HG02870 (cell line): ENCODE data around the gene MUC2.

Source experiments
- ATAC-seq: cut with Tn5 transposase; IDR thresholded peaks from one replicate; pipeline ENCODE4 v1.9.1; 2021; ENCODE audit warnings: mild to moderate bottlenecking, moderate library complexity; ENCODE audit not compliant: unreplicated experiment

The MUC2 gene

DNA sequence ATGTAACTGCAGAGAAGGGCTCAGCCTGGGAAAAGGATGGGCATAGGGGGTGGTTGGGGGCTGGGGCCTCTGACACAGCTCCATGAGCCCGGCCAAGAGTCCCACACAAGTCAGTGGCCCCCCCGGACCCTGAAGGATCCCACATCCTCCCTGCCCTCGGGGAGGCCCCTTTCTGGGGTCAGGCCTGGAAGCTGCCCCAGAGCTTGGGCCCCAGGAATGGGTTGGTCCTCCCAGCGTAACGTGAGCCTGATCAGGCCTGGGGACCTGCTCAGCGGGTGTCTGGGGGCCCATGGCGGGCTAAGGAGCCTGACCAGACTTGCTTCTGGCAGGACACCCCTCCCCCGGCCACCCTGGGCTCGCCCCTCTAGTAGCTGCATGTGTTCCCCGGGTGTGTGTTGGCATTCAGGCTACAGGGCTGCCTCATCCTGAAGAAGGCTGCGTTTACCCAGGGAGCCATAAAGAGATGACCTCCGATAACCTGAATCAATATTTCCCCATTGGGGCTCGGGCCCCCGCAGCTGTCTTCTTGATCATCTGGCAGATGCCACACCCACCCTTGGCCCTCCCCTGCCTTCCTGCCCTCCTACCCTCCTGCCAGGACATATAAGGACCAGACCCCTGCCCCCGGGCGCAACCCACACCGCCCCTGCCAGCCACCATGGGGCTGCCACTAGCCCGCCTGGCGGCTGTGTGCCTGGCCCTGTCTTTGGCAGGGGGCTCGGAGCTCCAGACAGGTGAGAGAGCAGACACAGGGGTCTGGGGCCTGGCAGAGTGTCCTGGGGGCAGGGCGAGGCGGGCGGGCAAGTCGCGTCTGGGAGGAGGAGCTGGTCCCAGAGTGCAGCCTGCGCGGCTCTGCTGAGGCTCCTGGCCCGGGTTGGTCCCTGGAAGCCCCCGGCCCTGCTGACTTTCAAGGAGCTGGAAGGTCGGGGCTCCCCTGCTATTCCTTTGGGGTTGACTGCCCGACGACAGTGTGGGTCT lies at the start of gene MUC2:
TSS of gene MUC2 (plus strand) at position 631 of the 978 bp plus-strand sequence.
- ATAC-seq = no peak

DNA sequence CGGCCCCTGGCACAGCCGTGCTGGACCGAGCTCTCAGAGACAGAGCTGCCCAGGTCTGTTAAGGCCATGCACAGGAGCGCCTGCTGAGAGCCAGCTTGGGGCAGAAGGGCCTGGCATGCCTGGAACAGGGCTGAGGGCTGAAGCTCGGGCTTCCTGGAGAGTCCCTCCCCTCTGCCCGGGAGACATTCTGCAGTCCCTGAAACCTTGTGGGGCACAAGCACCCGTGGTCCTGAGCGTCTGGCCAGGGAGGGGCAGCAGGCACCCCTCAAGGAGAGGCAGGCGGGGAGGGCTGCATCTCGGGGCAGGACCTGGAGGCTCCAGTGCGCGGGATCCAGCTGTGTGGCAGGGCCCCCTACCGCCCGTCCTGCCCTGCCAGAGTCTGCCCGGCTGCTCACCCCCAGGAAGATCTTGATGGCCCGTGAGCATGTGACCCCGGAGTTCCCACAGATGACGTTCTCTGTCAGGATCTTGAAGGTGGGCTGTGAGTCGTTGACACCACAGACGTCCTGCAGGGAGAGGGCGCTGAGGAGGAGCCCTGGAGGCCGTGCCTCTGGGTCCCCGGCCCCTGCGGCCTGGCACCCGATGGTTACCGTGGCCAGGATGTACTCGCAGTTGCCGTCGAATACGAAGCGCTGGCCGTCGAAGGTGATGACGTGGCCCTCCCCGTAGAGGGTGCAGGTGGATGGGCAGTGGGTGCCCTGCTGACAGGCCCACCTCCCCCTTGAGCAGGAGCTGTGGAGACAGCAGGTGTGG lies 49.1 kb upstream of the MUC2 start:
- ATAC-seq = no peak

DNA sequence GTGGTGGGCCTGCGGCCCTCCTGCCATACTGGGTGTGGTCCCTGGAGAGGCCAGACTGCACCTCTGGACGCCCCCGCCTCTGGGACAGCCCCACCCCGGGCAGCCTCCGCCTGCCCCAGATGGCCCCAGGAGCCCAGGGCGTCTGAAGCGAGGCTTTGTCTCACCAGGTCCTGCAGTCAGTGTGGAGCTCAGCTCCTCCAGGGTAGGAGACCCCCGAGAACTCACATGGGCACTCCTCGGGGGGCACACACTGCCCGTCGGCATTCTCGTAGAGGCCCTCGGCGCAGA lies 48.6 kb upstream of the MUC2 start:
- no peak for ATAC-seq

DNA sequence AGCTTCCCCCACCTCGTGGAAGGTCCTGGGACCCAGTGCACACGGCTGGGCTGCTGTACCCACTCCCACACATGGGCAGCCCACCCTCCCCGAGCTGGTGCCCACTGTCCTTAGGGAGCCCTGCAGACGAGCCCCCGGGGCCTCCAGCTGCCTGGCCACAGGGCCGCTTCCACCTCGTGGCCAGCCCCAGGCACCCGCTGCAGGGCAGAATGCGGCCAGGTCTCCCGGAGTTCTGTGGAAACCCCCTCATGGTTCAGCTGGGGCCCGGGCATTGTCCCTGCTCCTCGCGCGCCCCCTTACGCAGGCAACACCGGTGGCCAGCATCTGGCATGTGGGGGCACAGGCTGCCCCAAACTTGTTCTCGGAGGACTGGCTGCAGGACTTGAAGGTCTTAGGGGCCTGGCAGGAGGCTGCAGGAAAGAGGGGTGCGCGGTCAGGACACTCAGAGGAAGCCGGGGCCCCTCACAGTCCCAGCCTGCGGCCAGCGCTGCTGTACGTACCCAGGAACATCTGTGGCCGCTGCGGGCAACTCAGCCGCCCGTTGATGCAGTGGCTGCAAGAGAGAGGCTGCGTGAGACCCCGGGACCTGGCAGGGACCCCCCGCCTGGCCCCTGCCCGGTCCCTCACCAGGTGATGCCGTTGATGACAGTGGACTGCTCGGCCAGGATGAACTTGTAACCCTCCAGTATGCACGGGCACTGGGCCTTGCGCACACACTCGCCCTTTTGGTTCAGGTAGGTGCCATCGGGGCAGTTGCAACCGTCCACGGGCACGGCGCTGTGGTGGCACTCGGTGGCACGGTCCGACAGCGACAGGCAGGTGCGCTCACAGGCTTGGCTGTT lies 47.8 kb upstream of the MUC2 start:
- no peak for ATAC-seq

DNA sequence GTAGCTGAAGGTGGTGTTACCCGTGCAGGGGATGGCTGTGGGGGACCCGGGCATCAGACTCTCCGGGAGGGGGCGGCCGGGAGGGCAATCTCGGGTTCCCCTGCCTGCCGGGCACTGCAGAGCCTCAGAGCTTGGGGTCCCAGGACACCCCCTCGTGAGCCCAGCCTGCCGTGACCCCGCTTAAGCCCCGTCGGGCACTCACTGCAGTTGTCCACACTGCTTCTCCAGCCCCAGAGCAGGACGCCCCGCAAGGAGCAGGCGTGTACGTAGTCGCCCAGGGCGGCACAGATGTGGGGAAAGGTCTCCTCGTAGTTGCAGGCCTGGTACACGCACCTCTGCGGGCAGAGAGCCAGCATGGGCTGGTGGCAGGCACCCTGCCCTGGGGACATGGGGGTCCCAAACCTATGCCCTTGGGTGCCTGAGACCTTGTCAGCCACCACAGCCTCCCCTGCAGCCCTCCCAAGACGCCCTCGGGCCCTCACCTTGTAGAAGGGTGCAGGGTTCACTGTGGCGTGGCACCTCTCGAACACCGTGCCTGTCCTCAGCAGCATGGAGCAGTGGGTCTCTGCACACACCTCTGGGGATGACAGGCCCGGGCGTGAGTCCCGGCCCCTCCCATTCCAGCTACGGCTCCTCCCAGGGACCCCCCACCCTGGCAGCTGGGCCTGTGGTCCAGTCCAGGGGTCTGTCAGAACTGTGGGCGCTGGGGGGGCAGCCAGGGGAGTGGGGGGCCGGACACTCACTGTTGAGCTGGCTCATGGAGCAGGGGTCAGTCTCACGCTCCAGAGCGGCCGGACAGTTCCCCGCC lies 47.0 kb upstream of the MUC2 start:
- no peak for ATAC-seq

DNA sequence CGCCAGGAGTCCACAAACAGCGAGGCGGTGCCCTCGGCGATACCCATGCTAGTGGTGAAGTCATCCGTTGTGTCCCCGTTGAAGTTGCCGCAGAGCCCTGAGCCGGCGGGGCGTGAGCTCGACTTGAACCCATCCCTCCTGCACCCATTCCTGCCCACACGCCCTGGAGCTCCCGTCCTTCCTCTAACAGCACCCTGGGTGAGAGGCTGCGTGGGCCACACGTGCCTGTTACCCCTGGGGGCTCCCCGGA lies 46.5 kb upstream of the MUC2 start:
- ATAC-seq = no peak

DNA sequence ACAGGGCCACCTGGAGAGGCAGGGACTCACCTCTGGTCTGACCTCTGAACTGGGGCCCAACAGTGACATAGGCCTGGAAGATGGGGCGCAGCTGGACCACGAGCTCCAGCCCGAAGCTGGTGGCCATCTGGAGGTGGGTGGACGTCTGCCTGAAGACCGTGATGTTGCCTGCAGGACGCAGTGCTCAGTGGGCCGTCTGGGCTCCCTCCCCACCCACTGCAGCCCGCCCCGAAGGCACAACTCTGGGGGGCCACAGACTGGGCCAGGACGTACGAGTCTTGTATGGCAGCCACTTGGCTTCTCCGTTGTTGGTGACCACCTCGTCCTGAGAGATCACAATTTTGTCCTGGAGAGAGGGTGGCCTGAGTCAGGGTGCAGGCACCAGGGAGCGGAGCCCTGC lies 46.1 kb upstream of the MUC2 start:
- no peak for ATAC-seq

DNA sequence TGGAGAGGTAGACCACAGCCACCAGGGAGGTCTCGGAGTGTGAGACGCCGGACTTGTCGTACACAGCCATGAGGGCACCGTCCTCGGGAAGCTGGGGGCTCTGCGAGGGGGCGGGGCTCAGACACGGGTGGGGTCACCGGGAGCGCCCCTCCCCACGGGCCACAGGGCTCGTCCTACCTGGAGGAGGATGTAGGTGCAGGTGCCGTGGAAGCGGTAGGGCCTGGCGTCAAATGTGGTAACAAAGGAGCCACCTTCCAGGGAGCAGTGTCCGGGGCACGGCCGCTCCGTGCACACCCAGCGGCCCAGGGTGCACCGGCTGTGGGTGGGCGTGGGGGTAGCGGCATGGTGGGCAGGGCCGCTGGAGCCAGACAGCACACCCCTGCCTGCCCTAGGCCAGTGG lies 45.6 kb upstream of the MUC2 start:
- ATAC-seq = no peak

DNA sequence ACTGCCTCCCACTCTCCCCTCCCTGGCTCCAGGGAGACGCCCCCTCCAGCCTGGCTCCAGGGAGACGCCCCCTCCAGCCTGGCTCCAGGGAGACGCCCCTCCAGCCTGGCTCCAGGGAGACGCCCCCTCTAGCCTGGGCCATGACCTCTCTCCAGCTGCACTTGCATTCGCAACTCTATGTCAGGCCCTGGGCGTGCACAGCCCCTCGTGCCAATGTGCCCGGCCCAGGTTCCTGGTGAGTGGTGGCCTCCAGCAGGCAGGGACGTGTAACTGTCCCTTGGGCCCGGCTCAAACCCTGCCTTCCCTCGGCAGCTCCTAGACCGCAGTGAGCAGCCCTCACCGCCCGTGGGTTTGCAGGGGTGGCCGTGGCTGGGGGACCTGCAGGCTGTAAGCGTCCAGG lies 45.0 kb upstream of the MUC2 start:
- no peak for ATAC-seq

DNA sequence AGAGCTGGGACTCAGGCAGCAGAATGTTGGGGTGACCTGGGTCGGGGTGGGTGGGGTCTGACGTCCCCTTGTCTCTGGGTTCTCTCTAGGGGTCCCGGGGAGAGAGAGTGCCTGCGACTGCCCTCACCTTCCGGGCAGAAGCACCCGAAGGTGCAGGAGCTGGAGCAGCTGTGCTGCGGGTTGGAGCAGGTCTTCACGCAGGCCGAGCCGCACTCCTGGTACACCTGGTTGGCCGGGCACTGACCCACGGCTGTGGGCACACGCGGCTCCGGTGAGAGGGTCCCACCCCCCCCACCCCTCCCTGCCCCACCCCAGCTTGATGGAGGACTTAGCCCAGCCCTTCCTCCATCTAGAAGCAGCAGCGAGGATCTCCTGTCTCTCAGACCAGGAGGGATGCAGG lies 44.6 kb upstream of the MUC2 start:
- no peak for ATAC-seq

DNA sequence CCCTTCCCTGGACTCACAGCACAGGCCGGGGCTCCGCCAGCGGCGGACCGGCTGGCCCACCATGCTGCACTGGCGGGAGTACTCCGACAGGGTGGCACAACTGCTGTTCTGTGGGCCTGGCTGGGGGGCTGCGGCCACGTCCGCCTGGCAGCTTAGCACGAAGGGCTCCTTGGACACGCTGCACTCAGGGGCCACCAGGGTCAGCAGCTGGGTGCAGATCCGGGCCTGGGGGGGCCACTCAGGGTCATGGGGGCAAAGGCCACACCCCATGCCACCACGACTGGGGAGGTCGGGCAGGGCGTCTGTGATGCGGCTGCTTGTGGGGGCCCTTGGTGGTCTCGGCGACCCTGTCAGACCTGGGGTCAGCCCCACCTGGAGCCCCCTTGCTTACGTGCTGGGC lies 44.1 kb upstream of the MUC2 start:
- no peak for ATAC-seq

DNA sequence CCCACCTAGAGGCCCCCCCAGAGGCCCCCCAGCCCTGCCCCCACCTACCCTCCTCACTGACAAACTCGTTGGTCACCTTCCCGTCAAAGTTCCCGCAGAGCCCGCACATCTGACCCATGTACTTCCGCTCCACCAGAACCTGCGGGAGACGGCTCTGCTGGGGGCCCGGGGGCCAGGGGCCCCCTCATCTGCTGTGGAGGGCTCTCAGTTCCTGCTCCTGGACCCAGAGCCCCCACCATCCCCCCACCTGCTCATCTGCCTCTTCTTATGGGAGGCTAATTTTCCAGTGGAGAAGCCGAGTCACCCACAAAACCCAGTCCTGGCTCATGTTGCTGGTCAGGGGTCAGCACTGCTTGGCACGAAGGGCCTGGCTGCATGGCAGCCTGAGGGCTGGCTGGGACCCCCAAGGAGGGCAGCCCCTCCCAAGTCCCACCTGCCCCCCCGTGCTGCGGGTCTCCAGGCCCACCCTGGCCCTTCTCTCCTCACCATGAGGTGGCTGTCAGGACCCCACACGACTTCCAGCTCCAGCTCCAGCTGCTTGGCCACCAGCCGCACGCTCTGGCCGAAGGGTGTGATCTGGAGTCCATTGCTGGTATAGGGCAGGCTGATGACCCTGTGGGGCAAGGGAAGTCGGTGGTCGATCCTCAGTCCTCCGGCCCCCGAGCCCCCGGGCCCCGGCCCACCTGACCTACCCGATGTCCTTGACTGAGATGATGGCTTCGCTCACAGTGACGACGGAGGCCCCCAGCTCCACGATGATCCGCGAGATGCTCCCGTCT lies 43.4 kb upstream of the MUC2 start:
- no peak for ATAC-seq

DNA sequence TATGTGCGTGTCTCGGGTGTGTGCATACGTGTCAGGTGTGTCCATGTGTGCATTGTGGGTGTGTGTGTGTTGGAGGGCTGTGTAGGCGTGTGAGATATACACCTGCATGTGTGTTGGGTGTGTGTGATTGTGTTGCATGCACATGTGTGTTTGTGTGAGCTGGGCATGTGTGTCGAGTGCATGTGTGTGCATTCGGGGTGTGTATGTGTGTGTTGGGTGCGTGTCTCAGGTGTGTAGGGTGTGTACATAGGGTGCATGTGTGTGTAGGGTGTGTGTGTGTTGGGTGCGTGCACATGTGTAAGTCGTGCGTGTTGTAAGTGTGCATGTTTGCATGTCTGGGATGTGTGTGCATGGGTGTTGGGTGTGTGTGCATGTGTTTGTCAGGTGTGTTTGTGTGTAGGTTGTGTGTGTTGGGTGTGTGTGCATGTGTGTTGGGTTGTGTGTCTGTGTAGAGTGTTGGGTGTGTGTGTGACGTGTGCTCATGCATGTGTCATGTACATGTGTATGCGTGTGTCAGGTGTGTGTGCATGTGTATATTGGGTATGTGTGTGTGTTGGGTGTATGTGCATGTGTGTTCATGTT lies 42.3 kb upstream of the MUC2 start:
- ATAC-seq = no peak

DNA sequence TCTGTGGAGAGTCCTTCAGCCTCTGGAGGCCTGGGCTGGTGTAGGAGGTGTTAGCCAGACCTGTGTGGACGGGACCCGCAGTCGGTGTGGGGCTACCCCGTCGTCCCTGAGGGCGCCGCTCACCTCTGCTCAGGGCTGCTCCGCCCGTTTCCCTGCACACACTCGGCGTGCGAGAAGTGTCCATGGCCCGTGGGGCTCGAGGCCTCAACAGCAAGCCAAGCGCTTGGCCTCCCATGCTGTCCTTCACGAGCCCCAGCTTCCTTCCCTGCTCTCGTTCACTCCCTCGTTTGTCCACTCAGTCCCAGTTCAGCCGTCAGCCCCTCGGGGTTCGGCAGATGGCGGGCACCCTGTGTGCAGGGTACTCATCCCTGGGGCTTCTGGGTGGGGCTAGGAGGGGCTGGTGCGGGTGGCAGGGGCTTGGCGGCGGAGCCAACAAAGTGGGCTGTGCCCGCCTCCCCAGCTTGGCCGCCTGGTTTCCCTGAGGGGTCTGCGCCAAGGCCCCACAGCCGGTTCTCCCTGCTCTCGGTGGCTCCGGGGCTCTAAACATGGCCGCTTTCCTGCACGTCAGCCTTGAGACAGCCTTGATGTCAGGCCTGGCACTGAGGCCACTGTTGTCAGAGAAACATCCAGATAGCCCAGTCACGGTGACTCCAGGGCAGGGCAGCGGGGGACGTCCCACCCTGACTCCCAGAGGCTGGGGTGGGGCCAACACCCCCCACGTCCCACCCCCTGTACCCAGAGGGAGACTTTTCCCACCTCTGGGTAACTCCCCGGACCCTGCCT lies 41.5 kb upstream of the MUC2 start:
- no peak for ATAC-seq

DNA sequence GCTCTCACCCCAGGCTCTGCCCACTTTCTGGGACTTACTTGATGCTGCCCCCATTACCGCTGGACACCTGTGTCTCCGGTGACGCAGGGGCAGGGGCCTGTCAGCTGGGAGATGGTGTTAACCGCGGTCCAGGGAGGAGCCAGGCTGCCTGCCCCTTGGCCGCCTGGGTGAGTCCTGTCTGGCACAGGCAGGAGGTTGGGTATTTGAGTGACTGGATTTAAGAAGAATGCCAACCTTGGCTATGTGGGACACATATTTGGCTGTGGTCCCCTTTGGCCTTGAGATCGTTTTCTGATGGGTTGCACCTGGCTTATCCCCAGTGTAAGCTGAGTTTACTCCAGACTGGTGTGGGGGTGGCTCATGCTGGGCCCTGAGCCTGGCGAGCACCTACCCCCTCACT lies 40.7 kb upstream of the MUC2 start:
- ATAC-seq = no peak

DNA sequence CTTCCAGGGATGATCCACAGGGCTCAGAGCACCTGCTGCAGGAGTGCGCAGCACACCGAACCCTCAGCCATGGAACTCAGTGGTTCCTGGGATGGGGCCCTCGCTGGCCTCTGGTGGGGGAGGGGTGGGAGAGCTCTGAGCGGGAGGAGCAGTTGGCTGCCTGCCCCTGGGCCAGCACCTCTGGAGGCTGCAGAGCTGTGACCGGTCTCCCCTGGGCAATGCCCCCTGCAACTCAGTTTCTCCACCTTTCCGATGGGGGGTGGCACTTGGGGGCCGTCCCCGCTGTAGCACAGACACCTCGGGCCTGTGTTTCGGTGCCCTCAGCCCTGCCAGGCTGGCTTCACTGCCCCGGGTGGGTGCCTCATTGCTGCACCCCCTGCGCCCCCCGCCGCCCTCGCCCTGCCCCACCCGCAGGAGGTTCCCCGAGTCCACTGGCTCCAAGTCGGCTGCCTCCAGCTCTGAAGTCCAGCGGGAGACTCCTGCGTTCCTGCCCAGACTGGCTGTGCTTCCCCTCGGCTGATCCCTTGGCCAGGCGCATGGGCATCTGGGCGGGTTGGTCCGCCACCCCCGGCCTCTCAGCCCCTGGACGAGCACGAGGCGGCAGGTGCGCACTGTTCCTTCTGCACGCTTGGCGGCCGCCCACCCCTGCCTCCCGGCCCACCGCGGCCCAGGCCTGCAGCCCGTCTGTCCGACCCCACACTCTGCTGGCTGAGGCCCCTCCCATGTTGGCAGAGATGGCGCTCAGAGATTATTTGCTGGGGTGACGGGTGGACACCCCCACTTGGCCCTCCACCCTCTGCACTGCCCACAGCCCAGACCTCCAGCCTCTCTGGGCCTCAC lies 40.0 kb upstream of the MUC2 start:
- no peak for ATAC-seq

DNA sequence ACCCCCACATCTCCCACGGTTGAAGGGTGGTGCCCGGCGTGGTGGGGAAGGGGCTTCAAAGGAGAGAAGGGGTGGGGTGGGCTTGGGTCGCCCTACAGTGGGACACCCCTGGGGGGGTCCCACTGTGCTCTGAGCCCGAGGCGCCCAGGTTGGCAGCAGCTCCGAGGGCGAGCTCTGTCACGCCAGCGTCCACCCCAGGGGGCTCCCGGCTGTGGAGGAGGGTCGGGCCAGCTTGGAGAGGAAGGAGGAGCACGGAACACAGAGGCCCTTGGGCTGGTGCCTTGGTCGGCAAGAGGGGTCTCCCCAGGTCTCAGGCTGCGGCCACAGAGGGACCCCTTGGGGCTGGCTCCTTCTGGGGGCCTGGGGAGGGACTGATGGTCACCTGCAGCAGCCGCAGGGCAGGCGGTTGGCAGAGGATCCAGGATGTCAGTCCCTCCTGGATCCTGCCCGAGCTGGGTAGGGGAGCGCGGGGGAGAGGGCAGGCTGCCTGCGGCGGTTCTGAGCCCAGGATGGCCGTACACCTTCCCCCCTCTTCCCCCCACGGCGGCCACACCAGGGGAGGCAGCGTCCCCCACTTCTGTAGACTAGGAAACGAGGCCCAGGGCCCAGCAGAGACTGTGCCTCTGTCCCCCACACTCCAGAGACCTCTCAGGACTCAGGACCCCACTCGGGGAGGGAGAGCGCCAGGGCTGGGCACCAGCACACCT lies 38.9 kb upstream of the MUC2 start:
- ATAC-seq = no peak
